ENCODE measurements around the gene DNAJC3.

Gene DNAJC3

DNA sequence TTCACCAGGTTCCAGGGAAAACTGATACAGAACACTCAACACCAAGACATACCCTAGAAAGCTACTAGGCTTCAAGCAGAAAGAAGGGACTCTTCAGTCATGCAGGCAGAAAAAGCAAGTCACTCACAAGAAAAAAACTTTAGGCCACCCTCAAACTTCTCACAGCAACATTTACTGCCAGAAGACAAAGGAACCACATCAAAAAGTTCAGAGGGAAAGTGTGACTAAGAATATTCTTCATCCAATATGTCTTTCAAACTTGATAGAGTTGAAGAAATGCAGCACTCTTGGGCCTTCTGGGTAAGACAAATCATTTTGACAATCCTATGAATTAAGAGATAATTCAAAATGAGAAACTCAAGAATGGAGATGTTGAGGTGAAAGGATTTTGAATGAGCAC is 40.1 kb upstream of the DNAJC3 start:
- ChIA-PET CTCF (no interaction called here), POLR2A (no interaction called here)

DNA sequence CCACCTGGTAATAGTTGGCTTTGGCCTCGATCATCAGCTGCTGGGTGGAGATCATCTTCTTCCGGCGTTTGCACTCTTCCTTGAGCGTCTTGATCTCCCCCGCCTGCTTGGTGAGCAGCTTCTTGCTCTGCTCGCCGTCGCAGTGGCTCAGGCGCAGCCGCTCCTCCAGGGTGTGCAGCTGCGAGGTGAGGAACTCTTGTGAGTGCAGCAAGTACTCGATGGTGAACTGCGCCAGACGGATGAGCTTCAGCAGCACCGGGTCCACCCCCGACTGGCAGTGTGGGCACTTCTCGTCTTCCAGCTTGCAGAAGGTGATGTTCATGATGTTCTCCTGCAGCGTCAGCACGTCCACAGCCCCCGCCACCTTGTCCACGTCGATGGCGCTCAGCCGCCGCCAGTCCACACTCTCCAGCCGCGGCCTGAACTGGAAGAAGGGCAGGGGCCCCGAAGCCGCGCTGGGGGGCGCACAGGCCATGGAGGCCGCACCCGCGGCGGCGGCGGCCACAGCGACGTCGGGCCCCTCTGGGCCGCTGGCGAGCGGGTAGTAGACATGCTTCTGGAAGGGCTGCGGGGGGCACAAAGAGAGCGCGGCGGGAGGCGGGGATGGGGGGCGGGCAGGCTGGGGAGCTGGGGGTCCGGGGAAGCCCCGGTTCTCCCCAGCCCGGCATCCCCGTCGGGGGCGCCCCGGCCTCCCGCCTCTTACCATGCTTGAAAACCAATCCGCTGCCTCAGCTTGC is 35.5 kb upstream of the DNAJC3 start:
- TF ChIP-seq, protein P1, sequence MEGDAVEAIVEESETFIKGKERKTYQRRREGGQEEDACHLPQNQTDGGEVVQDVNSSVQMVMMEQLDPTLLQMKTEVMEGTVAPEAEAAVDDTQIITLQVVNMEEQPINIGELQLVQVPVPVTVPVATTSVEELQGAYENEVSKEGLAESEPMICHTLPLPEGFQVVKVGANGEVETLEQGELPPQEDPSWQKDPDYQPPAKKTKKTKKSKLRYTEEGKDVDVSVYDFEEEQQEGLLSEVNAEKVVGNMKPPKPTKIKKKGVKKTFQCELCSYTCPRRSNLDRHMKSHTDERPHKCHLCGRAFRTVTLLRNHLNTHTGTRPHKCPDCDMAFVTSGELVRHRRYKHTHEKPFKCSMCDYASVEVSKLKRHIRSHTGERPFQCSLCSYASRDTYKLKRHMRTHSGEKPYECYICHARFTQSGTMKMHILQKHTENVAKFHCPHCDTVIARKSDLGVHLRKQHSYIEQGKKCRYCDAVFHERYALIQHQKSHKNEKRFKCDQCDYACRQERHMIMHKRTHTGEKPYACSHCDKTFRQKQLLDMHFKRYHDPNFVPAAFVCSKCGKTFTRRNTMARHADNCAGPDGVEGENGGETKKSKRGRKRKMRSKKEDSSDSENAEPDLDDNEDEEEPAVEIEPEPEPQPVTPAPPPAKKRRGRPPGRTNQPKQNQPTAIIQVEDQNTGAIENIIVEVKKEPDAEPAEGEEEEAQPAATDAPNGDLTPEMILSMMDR (IDR thresholded peaks at IDR 0.05; ENCODE audit: insufficient read depth, low read length, missing control alignments), result no peak
- ChIA-PET POLR2A (interaction anchor here (3.5 kb wide), 1 partner anchor 35 kb away, joined by 13 read pairs; the partner anchor contains the start of gene DNAJC3), CTCF (interaction anchor here (1.7 to 2.6 kb wide), 3 partner anchors 17 to 193 kb away, joined by 4 to 10 read pairs (median 6); no protein-coding TSS in a partner anchor)
- no peak for DNase-seq (ENCODE audit: low read depth, low spot score)
- H3K4me3 ChIP-seq (ENCODE audit: low read depth, low read length), result peak overlapping the region; percentile 60

More for the DNA sequence above, 40.1 kb upstream of the DNAJC3 start:
- TF ChIP-seq, protein P1 (IDR thresholded peaks at IDR 0.05; ENCODE audit: insufficient read depth, low read length, missing control alignments), result no peak
- H3K4me3 ChIP-seq (ENCODE audit: low read depth, low read length), result no peak overlapping the region
- DNase-seq (ENCODE audit: low read depth, low spot score), result no peak

DNA sequence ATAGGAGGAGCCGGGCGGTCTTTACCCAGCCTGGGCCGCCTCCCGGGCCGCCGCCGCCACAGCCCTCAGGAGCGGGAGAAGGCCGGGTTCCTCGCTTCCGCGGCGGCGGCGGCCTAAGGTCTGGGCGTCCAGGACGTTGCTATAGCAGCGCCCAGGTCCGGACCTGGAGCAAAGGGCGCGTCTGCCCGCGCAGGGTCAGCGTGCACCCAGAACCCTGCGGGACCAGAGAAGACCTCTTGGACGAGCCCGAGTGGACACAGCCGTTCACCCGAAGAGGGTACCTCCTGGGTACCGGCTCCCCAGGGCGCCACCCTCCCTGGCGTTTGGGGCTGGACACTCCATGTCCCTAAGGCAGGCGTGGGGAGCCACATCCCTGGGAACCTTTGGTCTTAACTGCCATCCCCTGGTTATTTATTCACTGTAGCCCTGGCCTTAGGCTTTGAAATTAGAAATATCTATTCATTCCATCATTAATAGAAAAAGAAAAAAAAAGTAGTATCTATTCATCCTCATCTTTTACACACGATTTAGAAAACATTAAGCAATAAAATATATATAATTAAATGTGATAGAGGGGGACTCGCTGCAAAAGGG is 34.8 kb upstream of the DNAJC3 start:
- DNase-seq (ENCODE audit: low read depth, low spot score), result no peak
- ChIA-PET POLR2A (interaction anchor here (3.5 kb wide), 1 partner anchor 34 kb away, joined by 13 read pairs; the partner anchor contains the start of gene DNAJC3), CTCF (interaction anchor here (1.7 to 4.4 kb wide), 5 partner anchors 18 to 192 kb away, joined by 4 to 25 read pairs (median 6); partner anchors contain the start of gene DNAJC3)
- TF ChIP-seq, protein P1 (IDR thresholded peaks at IDR 0.05; ENCODE audit: insufficient read depth, low read length, missing control alignments), result no peak
- H3K4me3 ChIP-seq (ENCODE audit: low read depth, low read length), result peak overlapping the region; percentile 70

DNA sequence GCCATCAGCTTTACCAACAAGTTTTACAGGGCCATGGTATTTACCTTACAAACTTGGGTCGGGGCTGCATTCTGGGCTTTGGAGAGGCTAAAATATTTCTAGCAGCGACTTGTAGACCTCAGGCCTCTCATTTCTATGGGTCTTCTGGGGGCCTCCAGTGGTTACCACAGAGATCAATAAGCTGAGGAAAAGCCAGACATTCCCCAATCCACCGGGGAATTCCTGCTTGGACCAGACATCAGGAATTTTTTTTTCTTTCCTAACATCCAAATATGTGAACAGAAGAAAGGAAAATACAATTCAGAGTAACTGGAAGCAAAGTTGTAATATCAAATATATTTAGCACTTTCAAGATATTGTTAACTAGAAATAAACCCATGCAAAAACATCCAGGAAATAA is 33.9 kb upstream of the DNAJC3 start:
- POLR2A ChIA-PET, result interaction anchor here (3.5 kb wide), 1 partner anchor 34 kb away, joined by 13 read pairs; the partner anchor contains the start of gene DNAJC3
- CTCF ChIA-PET, result interaction anchor here (0.6 to 4.4 kb wide), 5 partner anchors 13 to 191 kb away, joined by 3 to 25 read pairs (median 6); partner anchors contain the start of gene DNAJC3
- H3K4me3 ChIP-seq (ENCODE audit: low read depth, low read length), result peak overlapping the region; percentile 70
- no peak for DNase-seq (ENCODE audit: low read depth, low spot score)
- TF ChIP-seq, protein P1 (IDR thresholded peaks at IDR 0.05; ENCODE audit: insufficient read depth, low read length, missing control alignments), result no peak

DNA sequence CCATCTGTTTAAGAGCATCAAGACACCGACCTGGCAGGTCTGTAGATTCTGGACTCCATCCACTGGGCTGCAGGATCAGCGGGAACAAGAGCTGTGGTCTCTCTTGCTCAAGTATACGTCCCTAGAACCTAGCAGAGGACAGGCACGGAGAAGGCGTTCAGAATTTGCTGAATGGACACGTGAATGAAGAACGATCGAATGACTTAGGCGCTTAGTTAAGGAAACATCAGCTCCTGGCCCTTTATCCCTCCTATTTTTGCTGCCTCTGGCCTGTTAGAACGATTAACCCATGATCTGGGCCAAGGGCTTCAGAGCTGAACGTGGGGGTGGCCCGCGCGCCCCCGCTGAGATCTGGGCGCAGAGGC is 33.4 kb upstream of the DNAJC3 start:
- TF ChIP-seq, protein P1 (IDR thresholded peaks at IDR 0.05; ENCODE audit: insufficient read depth, low read length, missing control alignments), result no peak
- peak overlapping the region; percentile 70 for H3K4me3 ChIP-seq (ENCODE audit: low read depth, low read length)
- ChIA-PET POLR2A (interaction anchor here (3.5 kb wide), 1 partner anchor 33 kb away, joined by 13 read pairs; the partner anchor contains the start of gene DNAJC3), CTCF (interaction anchor here (0.6 to 4.4 kb wide), 5 partner anchors 13 to 191 kb away, joined by 3 to 25 read pairs (median 6); partner anchors contain the start of gene DNAJC3)
- DNase-seq (ENCODE audit: low read depth, low spot score), result no peak

Measured in AG04449 (cell line).